Measurements from ENCODE around the gene CAPN11.

Gene CAPN11

GRCh38 chr6:44166591-44167184 is 8.1 kb downstream of the CAPN11 start:
- Histone ChIP-seq H3K4me3 (ENCODE audit: insufficient read depth, low read length, poor library complexity, severe bottlenecking) (no peak overlapping the region), H3K9me2 (replicated peaks; ENCODE audit: insufficient read depth, low read length) (no peaks in the 10 kb centered on the region), H3K9me3 (ENCODE audit: insufficient read depth, low read length) (no peaks in the 10 kb centered on the region), H3K9ac (ENCODE audit: low read length) (no peak overlapping the region), H3F3A (ENCODE audit: insufficient read depth) (no peaks in the 10 kb centered on the region), H3K79me2 (ENCODE audit: insufficient read depth, low read length) (no peaks in the 10 kb centered on the region), H2AFZ (ENCODE audit: low read depth, low read length, severe bottlenecking) (no peak overlapping the region), H4K20me1 (ENCODE audit: low read depth, low read length) (no peaks in the 10 kb centered on the region), H3K27ac (ENCODE audit: low read depth, low read length) (no peak overlapping the region), H3K36me3 (ENCODE audit: low read length) (no peaks in the 10 kb centered on the region), H3K27me3 (ENCODE audit: low read length) (no peaks in the 10 kb centered on the region), H3K4me2 (ENCODE audit: low read depth, low read length, poor library complexity, severe bottlenecking) (no peak overlapping the region)
- TF ChIP-seq CTCF (IDR thresholded peaks at IDR 0.05; ENCODE audit: insufficient read depth, low read length, poor library complexity, severe bottlenecking) = no peak
- TF ChIP-seq EZH2phosphoT487 (conservative IDR thresholded peaks at IDR 0.05; ENCODE audit: low read length) = no peak

- Histone ChIP-seq H3K4me3 (ENCODE audit: insufficient read depth, low read length, poor library complexity, severe bottlenecking) (no peak overlapping the region), H3K79me2 (ENCODE audit: insufficient read depth, low read length) (no peaks in the 10 kb centered on the region), H2AFZ (ENCODE audit: low read depth, low read length, severe bottlenecking) (no peak overlapping the region), H3K9me3 (ENCODE audit: insufficient read depth, low read length) (no peaks in the 10 kb centered on the region), H3K27me3 (ENCODE audit: low read length) (no peaks in the 10 kb centered on the region), H3K4me2 (ENCODE audit: low read depth, low read length, poor library complexity, severe bottlenecking) (no peak overlapping the region), H3K27ac (ENCODE audit: low read depth, low read length) (no peak overlapping the region), H3F3A (ENCODE audit: insufficient read depth) (no peaks in the 10 kb centered on the region), H3K9me2 (replicated peaks; ENCODE audit: insufficient read depth, low read length) (no peaks in the 10 kb centered on the region), H3K9ac (ENCODE audit: low read length) (no peak overlapping the region), H3K36me3 (ENCODE audit: low read length) (no peaks in the 10 kb centered on the region), H4K20me1 (ENCODE audit: low read depth, low read length) (no peaks in the 10 kb centered on the region)
- TF ChIP-seq EZH2phosphoT487 (conservative IDR thresholded peaks at IDR 0.05; ENCODE audit: low read length) = no peak
- no peak for TF ChIP-seq CTCF (IDR thresholded peaks at IDR 0.05; ENCODE audit: insufficient read depth, low read length, poor library complexity, severe bottlenecking)
Measured at GRCh38 chr6:44167567-44167966, 8.9 kb downstream of the CAPN11 start.

- no peak overlapping the region for H3K4me3 ChIP-seq (ENCODE audit: insufficient read depth, low read length, poor library complexity, severe bottlenecking)
- H3K27me3 ChIP-seq (ENCODE audit: low read length) = no peaks in the 10 kb centered on the region
- H4K20me1 ChIP-seq (ENCODE audit: low read depth, low read length) = no peaks in the 10 kb centered on the region
- H3K9ac ChIP-seq (ENCODE audit: low read length) = no peak overlapping the region
- H2AFZ ChIP-seq (ENCODE audit: low read depth, low read length, severe bottlenecking) = no peak overlapping the region
- no peaks in the 10 kb centered on the region for H3K36me3 ChIP-seq (ENCODE audit: low read length)
- no peaks in the 10 kb centered on the region for H3F3A ChIP-seq (ENCODE audit: insufficient read depth)
- H3K4me2 ChIP-seq (ENCODE audit: low read depth, low read length, poor library complexity, severe bottlenecking) = no peak overlapping the region
- H3K79me2 ChIP-seq (ENCODE audit: insufficient read depth, low read length) = no peaks in the 10 kb centered on the region
- H3K9me3 ChIP-seq (ENCODE audit: insufficient read depth, low read length) = no peaks in the 10 kb centered on the region
- TF ChIP-seq CTCF (IDR thresholded peaks at IDR 0.05; ENCODE audit: insufficient read depth, low read length, poor library complexity, severe bottlenecking) (no peak), EZH2phosphoT487 (conservative IDR thresholded peaks at IDR 0.05; ENCODE audit: low read length) (no peak)
- H3K9me2 ChIP-seq (replicated peaks; ENCODE audit: insufficient read depth, low read length) = no peaks in the 10 kb centered on the region
- no peak overlapping the region for H3K27ac ChIP-seq (ENCODE audit: low read depth, low read length)
Measured at GRCh38 chr6:44169154-44169553, 10.5 kb downstream of the CAPN11 start.

All from SU-DHL-6 (cell line).